SK-MEL-5 (cell line): ENCODE measurements around the gene PTH2R. TPM values are rescaled to one million over a fixed set of nuclear protein-coding genes. Genes with fewer than 3 reads are reported as not detected.
A peak's percentile ranks its signal among the peaks of the same experiment; 100 is the strongest.
"Not testable (repeated sequence)": the region's sequence is repeated elsewhere in the genome, so short reads cannot be mapped to it uniquely, and the experiment has no call there.

Experiments used
- DNase-seq: peaks from one replicate; pipeline ENCODE4 v3.0.0-alpha.2; 2016; ENCODE audit warnings: low read depth, low spot score
- in situ Hi-C: cut with HindIII; loops from 2 replicates; pipeline ENCODE4 v1.10.0; 2016; ENCODE audit warnings: low sequenced_read_pairs, high pct_unique_total_duplicates, low pct_unique_long_range_greater_than_20kb
- polyA plus RNA-seq, 2 experiments: library from polyadenylated mRNA; depleted of rRNA; stranded (reverse); fragments of >200 nt; gene quantifications; 2 replicates each; pipeline ENCODE4 v1.2.3, GENCODE V29; 2015
- total RNA-seq: library from RNA; depleted of rRNA; stranded (reverse); fragments of >200 nt; shearing (Covaris generic); gene quantifications from 2 replicates; pipeline ENCODE4 v1.2.3, GENCODE V29; 2014; rRNA removed

PTH2R gene
- total RNA-seq, result 0.13 TPM in 1 of 2 replicates, not detected in the other
- not detected in 2 replicates for polyA plus RNA-seq (2015; cell fraction: cytosol; rRNA removed)
- 0.54 TPM in 1 of 2 replicates, not detected in the other for polyA plus RNA-seq (2015; cell fraction: nucleus; rRNA removed)

GRCh38 chr2:208406474-208407451, at the start of gene PTH2R:
Gene PTH2R, plus strand, starts transcription at chr2:208406792. Its CDS starts 252 bp downstream, at chr2:208407044.
- in situ Hi-C loops, result no loop called here

DNA sequence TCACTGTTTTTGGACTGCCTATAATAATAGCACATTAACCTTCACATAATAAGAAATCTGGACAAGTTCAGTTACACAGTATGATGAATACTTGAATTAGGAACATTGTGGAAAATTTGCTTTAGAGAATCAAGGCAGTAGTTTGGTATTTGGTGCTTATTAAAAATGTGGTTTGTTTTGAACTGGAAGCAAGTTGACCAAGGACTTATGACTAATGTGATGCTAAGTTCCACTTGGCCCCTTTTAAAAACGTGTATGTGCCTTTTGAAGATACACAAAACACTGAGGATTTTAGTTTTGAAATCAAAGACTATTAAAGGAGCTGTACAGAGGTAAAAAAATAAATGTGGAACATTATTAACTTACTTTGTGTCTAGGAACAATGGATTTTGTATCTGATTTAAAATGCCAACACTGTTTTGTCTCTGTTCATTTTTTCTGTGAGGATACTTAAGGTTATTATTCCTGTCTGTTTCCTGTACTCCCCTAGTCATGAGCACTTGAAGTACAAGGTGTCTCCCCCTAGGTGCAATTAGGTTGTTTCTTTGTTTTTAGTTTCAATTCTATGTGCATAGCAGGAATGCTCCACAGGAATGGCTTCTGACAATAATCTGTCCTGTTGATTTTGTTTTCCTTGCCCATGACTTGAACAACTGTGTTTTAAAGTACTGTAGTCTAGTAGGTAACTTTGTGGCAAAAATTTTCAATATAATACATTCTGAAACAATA, 49.6 kb upstream of the PTH2R start:
- DNase-seq, result no peak
- in situ Hi-C loops, result no loop called here

More at GRCh38 chr2:208406474-208407451, at the start of gene PTH2R:
- DNase-seq, result no peak

DNA sequence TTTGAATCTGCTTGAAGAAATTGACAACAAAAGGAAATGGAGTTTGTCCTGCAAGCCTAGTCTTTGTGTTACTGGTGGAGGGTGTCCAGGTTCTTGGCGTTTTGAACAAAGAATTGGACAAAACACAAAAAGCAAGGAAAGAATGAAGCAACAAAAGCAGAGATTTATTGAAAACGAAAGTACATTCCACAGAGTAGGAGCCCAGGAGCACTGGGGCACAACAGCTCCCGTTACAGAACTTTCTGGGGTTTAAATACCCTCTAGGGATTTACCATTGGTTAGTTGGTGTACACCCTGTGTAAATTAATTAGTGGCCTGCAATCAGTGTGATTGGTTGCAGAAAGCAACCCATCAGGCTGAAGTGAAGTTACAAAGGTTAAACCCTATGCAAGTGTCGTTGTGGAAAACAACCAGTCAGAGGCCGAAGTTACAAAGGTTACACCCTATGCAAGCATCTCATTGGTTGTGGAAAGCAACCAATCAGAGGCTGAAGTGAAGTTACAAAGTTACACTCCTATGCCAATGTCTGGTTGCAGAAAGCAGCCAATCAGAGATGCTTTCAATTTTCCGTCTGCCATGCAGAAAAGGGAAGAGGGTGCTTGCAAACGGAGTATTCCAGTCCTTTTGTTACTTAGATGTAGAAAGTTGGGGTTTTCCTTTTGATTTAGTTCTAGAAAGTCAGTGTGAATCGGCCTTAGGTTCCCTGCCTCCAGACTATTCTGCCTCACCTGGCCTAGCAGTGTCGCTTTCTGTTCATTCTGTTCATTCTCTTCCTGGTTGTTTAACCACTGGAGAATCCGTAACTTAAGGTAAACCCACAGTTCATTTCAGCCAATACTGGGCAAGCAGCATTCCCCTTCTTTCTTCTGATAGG, 47.6 kb upstream of the PTH2R start:
- in situ Hi-C loops, result no loop called here
- DNase-seq, result no peak

GRCh38 chr2:208359632-208359986, 47.0 kb upstream of the PTH2R start:
- in situ Hi-C loops, result no loop called here
- DNase-seq, result no peak

DNA sequence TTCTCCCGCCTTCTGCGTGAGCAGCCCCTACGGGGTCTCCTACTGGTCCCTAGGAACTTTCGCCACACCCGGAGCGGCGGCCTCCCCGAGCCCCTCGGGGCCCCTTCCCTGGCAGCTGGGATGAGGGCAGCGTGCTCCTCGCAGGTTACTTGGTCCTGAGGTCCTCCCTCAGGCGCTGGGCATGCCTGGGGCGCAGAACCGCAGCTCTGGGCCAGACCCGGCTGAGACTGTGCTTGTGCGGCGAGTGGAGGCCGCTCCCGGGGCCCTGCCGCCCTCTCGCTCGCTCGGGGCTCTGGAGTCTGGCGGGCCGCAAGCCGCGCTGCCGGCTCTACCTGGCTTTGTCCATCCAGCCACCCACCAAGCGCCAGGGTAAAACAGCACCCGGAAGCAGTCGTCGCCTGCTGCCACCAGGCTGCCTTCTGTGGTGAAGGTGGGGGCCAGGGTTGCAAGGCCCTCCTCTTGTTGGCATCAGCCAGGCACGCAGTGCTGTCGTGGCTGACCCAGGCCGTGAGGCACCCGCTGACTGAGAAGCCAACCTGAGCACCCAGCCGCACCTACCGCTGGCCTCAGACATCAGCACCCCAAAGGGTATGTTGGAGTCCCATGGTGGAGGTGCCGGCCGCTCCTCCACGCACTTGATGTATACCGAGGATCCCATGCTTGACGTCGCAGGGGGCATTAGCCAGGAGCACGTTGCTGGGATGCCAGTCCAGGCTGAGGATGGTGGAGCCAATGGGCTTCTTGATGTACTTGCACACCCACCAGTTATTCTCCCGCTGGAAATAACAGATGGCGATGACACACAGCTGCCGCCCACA, 46.1 kb upstream of the PTH2R start:
- DNase-seq, result no peak
- in situ Hi-C loops, result no loop called here

DNA sequence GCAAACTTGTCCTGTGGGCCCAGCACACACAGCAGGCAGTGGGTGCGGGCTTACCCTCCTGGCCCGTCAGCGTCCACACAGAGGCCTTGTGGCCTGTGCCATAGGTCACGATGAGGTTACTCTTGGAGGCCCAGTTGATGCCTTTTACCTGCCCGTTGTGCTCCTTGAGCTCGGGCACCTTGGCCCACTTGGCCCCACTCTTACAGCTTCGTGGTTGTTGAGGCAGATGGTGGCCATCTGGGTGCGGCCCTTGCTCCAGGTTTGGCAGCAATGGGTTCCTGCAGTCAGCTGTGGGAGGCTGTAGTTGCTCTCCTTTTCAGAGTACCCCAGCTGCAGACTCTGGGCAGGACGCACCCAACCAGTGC, 45.5 kb upstream of the PTH2R start:
- no peak for DNase-seq
- in situ Hi-C loops, result no loop called here

DNA sequence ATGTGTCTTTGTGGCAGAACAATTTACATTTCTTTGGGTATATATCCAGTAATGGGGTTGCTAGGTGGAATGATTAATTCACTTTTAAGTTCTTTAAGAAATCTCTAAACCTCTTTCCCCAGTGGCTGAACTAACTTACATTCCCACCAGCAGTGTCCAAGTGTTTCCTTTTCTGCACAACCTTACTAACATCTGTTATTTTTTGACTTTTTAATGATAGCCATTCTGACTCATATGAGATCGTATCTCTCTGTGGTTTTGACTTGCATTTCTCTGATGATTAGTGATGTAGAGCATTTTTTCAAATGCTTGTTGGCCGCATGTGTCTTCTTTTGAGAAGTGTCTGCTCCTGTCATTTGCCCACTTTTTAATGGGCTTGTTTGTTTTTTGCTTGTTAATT, 43.1 kb upstream of the PTH2R start:
- in situ Hi-C loops, result no loop called here
- DNase-seq, result no peak

DNA sequence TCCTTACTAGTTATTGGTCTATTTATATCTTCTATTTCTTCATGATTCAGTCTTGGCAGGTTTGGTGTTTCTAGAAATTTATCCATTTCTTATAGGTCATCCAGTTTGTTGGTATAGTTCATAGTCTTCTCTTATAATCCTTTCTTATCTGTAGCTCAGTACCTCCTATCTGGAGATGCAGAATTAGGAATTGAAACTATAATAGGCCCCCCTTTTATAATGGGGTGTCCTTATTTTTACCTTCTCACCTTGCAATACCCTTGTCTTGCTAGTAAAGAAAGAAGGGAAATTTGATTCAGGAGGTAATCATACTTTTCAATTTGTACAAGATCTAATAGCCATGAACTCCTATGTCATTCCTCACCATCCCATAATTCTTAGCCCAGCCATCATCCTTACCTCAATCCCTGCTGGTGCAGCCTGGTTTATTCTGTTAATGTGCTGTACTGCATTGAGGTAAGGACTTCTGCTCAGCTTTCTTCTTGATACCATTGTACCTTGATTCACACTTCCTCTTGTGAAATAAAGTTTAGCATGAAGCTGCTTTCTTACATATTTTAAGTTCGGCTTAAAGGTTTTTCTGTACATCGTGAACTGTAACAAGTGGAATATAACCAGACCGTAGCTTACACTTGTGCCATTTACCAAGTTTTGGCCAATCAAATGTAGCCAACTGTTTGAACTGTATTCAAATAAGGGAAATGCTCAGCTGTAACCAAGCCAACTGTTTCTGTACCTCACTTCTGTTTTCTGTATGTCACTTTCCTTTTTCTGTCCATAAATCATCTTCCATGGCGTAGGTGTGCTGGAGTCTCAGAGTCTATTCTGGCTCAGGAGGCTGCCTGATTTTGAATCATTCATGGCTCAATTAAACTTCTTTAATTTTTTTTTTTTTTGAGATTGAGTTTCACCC, 40.1 kb upstream of the PTH2R start:
- DNase-seq, result no peak
- in situ Hi-C loops, result no loop called here

GRCh38 chr2:208369091-208369490, 37.5 kb upstream of the PTH2R start:
- DNase-seq, result no peak
- in situ Hi-C loops, result no loop called here

DNA sequence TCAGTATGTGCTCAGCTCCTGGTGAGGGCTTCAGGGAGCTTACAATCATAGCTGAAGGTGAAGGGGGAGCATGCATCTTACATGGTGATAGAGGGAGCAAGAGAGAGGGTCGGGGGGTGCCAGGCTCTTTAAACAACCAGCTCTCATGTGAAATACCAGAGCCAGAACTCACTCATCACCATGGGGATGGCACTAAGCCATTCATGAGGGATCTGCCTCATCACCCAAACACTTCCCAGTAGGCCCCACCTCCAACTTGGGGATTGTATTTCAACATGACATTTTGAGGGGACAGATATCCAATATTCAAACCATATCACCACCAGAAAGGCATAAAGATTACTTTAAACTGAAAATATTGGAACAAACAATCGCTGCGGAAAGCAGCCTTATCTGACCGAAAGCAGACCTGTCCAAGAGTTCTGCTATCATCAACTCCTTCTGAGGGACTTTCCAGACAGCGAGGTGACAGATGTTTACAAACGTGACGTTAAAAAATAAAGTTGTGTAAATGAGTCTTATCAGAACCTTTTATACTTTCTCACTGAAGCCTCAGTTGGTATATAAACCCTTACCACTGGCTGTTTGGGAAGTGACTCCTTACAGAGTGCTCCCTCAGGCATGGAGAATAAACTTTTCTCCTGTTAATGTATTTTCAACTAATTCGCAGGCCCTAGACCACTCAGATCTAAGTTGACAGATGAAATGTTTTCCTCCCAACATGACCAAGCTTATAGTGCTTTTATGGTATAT, 35.5 kb upstream of the PTH2R start:
- in situ Hi-C loops, result no loop called here
- DNase-seq, result no peak

DNA sequence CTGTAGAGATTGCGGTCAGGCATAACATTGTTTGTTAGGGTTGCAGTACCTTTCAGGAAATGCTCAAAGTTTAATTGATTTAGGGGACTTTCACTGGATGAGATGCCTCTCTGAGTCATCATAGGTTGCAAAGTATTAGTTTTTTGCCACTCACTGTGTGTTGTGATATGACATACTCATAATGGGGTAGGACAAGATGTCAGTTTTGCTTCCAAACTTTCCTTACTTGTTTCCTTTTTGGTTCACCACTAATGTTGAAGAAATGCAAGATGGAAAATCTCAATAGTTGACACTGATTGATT, 35.0 kb upstream of the PTH2R start:
- no peak for DNase-seq
- in situ Hi-C loops, result no loop called here

GRCh38 chr2:208373460-208374089, 33.0 kb upstream of the PTH2R start:
- in situ Hi-C loops, result no loop called here
- DNase-seq, result peak; percentile 74

DNA sequence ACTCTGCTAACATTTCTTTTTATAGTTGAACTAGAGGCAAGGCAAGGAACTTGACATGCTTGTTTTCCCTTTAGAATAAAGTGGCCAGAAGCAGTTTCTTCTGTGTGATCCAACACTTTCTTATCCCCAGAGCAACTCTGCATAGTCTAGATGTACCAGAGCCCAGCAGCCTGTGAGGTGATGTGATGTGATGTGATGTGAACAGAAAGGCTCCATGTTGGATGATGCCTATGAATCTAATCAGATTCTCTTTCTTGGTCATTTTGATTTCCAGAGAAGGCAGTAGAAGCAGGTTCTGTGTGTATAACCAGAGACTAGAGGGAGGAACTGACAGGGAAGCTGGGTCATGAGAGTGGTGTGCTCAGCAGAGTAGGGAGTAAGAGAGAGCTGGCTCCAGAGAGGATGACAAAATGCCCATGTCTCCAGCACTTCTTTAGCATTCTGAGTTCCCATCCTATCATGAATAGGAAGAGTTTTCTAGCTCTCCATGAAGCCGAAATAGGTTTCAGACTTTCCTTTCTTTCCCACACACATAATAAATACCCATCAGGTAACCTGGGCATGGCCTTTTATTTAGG, 31.0 kb upstream of the PTH2R start:
- DNase-seq, result no peak
- in situ Hi-C loops, result no loop called here

GRCh38 chr2:208377344-208377860, 29.2 kb upstream of the PTH2R start:
- in situ Hi-C loops, result not testable (repeated sequence)

GRCh38 chr2:208379192-208379591, 27.4 kb upstream of the PTH2R start:
- no peak for DNase-seq
- in situ Hi-C loops, result no loop called here

More at GRCh38 chr2:208377344-208377860, 29.2 kb upstream of the PTH2R start:
- DNase-seq, result not testable (repeated sequence)
